Naive thymus-derived CD4-positive, alpha-beta T cell (primary cell): ENCODE data around the gene DOCK3. TPM values are rescaled to one million over a fixed set of nuclear protein-coding genes. Genes with fewer than 3 reads are reported as not detected.

Source experiments
- ATAC-seq: fragments of 150-1000 bp; cut with Tn5 transposase; 2 replicates; pipeline ENCODE4 v1.10.0; 2021; ENCODE audit warnings: mild to moderate bottlenecking, moderate library complexity
- CTCF ChIA-PET: fragments of 350-600 bp; sonication (Branson Sonifier 250); formaldehyde crosslinking; loops from one replicate; lab custom pipeline; 2021; ENCODE audit warnings: antibody characterized with exemption; lab: Charles Lee
- POLR2A ChIA-PET: fragments of 350-600 bp; sonication (Branson Sonifier 250); formaldehyde crosslinking; loops from one replicate; lab custom pipeline; 2021; ENCODE audit warnings: antibody characterized with exemption, inconsistent platforms; lab: Charles Lee
- DNase-seq, 9 donors: peaks; one replicate each; pipeline versions ENCODE4 v3.0.0 to v3.0.0-alpha.2; 2020 to 2022; ENCODE audit warnings: mixed read lengths in 1 of 9
- H3K27ac ChIP-seq: one replicate; pipeline ENCODE4 v1.7.0; 2013; ENCODE audit warnings: mild to moderate bottlenecking, low read depth, low read length, moderate library complexity
- H3K27me3 ChIP-seq, 2 donors: one replicate each; pipeline ENCODE4 v1.7.0; 2013; ENCODE audit warnings: low read length in 2 of 2, mild to moderate bottlenecking in 2 of 2, moderate library complexity in 2 of 2; ENCODE audit not compliant: control insufficient read depth in 2 of 2, insufficient read depth in 2 of 2
- H3K36me3 ChIP-seq, 3 experiments: 1 replicate in 2 of 3; 2 replicates in 1 of 3; pipeline ENCODE4 v1.7.0; 2013; ENCODE audit warnings: low read length in 3 of 3, mild to moderate bottlenecking in 3 of 3, moderate library complexity in 1 of 3; ENCODE audit not compliant: insufficient read depth in 3 of 3, control insufficient read depth in 2 of 3
- H3K4me1 ChIP-seq, 2 donors: one replicate each; pipeline ENCODE4 v1.7.0; 2013; ENCODE audit warnings: low read length in 2 of 2, mild to moderate bottlenecking in 2 of 2, moderate library complexity in 1 of 2; ENCODE audit not compliant: control insufficient read depth in 2 of 2, insufficient read depth in 2 of 2
- H3K4me3 ChIP-seq: 2 replicates; pipeline ENCODE4 v1.7.0; 2013; ENCODE audit warnings: mild to moderate bottlenecking, low read length
- H3K9me3 ChIP-seq, 3 experiments: 1 replicate in 2 of 3; 2 replicates in 1 of 3; pipeline ENCODE4 v1.7.0; 2013; ENCODE audit warnings: low read length in 3 of 3; ENCODE audit not compliant: control insufficient read depth in 2 of 3
- H3K27ac Mint-ChIP-seq, 9 donors: one replicate each; pipeline ENCODE4 v1.8.0; 2020 to 2022; ENCODE audit warnings: mixed read lengths in 9 of 9, mild to moderate bottlenecking in 8 of 9, moderate library complexity in 5 of 9, inconsistent platforms in 2 of 9
- H3K27me3 Mint-ChIP-seq, 5 donors: one replicate each; pipeline ENCODE4 v1.8.0; 2021 to 2022; ENCODE audit warnings: mixed read lengths in 5 of 5, mild to moderate bottlenecking in 1 of 5
- H3K36me3 Mint-ChIP-seq, 5 donors: one replicate each; pipeline ENCODE4 v1.8.0; 2020 to 2022; ENCODE audit warnings: mixed read lengths in 5 of 5, mild to moderate bottlenecking in 3 of 5, inconsistent platforms in 1 of 5
- H3K4me1 Mint-ChIP-seq, 7 donors: one replicate each; pipeline ENCODE4 v1.8.0; 2020 to 2022; ENCODE audit warnings: mixed read lengths in 7 of 7, mild to moderate bottlenecking in 3 of 7, inconsistent platforms in 1 of 7
- H3K4me3 Mint-ChIP-seq, 10 donors: one replicate each; pipeline ENCODE4 v1.8.0; 2020 to 2022; ENCODE audit warnings: mild to moderate bottlenecking in 10 of 10, mixed read lengths in 10 of 10, moderate library complexity in 6 of 10, inconsistent platforms in 2 of 10
- H3K9me3 Mint-ChIP-seq, 11 donors: one replicate each; pipeline ENCODE4 v1.8.0; 2020 to 2022; ENCODE audit warnings: mixed read lengths in 11 of 11, mild to moderate bottlenecking in 4 of 11, inconsistent platforms in 1 of 11, moderate library complexity in 1 of 11
- intact Hi-C, 2 donors: fragments of 100-400 bp; cut with micrococcal nuclease; formaldehyde crosslinking; loops; one replicate each; pipeline ENCODE4 v1.15.1; 2023
- polyA plus RNA-seq, 2 donors: library from polyadenylated mRNA; unstranded; fragments of 300-500 nt; fragmentation: Illumina TruSeq; gene quantifications; one replicate each; pipeline ENCODE4 v1.2.3, GENCODE V29; 2021
- total RNA-seq, 6 experiments: library from RNA in 5 of 6; stranded (reverse) in 5 of 6; gene quantifications; 1 replicate in 5 of 6; 2 replicates in 1 of 6; pipeline ENCODE4 v1.2.3 and lab custom pipeline; 2021 to 2026

DOCK3 gene
- total and polyA plus RNA-seq, 7 experiments from 2014 or later, result 0.19 to 2.9 (median 1.5) TPM

DNA sequence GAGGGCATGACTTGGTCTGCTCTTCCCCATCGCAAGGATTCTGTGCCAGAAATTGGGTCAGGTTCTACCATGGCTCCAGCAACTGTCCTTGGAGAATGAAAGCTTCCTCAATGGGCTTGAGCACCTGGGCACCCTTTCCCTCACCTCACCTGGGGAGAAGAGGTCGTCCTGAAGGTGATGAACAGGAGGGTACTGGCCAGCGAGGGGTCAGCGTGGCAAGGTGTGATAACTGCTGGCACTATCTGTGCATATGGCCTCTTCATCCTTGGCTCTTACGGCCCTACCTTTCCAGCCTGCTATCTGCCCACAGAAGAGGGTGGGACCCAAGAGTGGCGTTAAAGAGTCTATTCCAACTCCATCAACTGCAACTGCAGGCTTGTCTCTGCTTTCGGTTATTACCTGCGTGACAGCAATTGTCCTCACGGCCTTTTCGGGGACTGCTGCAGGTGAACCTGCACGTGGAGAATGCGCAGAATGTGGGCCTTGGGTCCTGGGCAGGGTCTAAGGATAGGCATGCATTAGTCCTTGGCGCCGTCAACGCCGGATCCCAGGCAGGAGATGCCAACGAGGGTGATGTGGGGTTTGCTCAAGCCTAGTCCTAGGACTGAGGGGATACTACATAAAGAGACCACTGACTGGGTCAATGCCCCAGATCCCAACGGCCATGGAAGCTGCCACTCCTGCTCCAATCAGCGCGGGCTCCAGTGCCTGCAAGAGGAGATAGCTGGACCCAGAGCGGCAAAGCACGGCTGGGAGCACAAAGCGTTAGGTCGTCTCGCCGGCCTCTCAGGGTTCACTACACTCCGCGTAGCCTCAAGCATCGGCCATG is 715.7 kb downstream of the DOCK3 start:
- H3K27me3 ChIP-seq, result no peaks in the 10 kb centered on the region
- peaks cover 7 to 51% (median 26%) of the 10 kb centered on the region in 3 experiments for H3K36me3 ChIP-seq
- Mint-ChIP-seq H3K27me3 (no peaks in the 10 kb centered on the region), H3K4me1 (peaks cover 40 to 77% (median 69%) of the 10 kb centered on the region in 7 donors), H3K4me3 (peak overlapping the region; percentile 68 to 83 (median 73)), H3K27ac (peak overlapping the region; percentile 48 to 90 (median 84)), H3K9me3 (peaks cover 0 to 10% (median 0%) of the 10 kb centered on the region in 11 donors), H3K36me3 (peaks cover 6 to 41% (median 27%) of the 10 kb centered on the region in 5 donors)
- H3K4me3 ChIP-seq, result peak overlapping the region; percentile 52
- ATAC-seq, result peak; percentile 0
- H3K9me3 ChIP-seq, result no peaks in the 10 kb centered on the region
- ChIA-PET POLR2A (interaction anchor here (1.1 to 3.6 kb wide), 6 partner anchors 12 to 775 kb away, joined by 3 to 16 read pairs (median 6); partner anchors contain the start of genes DCAF1 and MAPKAPK3), CTCF (interaction anchor here (0.6 to 2.0 kb wide), 14 partner anchors 11 to 778 kb away, joined by 3 to 13 read pairs (median 4); partner anchors contain the start of genes DCAF1 and MAPKAPK3)
- H3K4me1 ChIP-seq, result peaks cover 50 to 59% of the 10 kb centered on the region in 2 donors
- peak overlapping the region; percentile 90 for H3K27ac ChIP-seq
- DNase-seq, result no peak
- intact Hi-C loops, result loop anchor here (1.0 to 5.0 kb wide), 13 partner anchors 7 to 1025 kb away; partner anchors contain the start of genes DCAF1 (in 1 of the 2), DUSP7 (in 1 of the 2), HEMK1 (in 1 of the 2) and RAD54L2 (in 1 of the 2)

DNA sequence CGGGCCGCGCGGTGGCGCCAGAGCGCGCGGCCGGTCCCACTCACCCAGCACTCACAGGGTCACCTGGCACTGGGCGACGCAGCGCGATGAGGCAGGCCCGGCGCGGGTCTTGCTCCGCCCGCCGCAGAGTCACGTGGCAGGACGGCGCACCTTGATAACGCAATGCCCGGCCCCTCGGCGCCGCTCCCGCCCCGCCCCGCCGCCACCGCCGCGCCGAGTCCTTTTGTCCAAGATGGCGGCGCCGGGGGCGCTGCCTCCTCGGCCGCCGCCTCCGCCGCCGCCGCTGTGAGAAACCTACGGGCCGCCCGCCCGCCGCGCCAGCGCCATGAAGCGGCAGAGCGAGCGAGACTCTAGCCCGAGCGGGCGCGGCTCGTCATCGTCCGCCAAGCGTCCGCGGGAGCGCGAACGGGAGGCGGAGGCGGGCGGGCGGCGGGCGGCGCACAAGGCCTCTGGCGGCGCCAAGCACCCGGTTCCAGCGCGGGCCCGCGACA is 716.4 kb downstream of the DOCK3 start, which contains the start of gene RBM15B:
TSS of gene RBM15B (plus strand) at position 211 of the 491 bp plus-strand sequence. CDS start at position 326, 115 bp downstream.
- no peaks in the 10 kb centered on the region for H3K9me3 ChIP-seq
- peak within 1 kb of the TSS; percentile 90 for H3K27ac ChIP-seq
- POLR2A ChIA-PET, result interaction anchor here (1.5 to 3.6 kb wide), 3 partner anchors 12 to 775 kb away, joined by 3 to 16 read pairs (median 5); partner anchors contain the start of gene MAPKAPK3
- intact Hi-C loops, result loop anchor here (1.0 to 5.0 kb wide), 13 partner anchors 8 to 1026 kb away; partner anchors contain the start of genes DCAF1 (in 1 of the 2), DUSP7 (in 1 of the 2), HEMK1 (in 1 of the 2) and RAD54L2 (in 1 of the 2)
- DNase-seq (peak; percentile 94 to 98 (median 96)), ATAC-seq (peak; percentile 95)
- H3K36me3 Mint-ChIP-seq, result peaks cover 6 to 43% (median 27%) of the 10 kb centered on the region in 5 donors
- H3K4me1 Mint-ChIP-seq, result peaks cover 35 to 75% (median 67%) of the 10 kb centered on the region in 7 donors
- H3K36me3 ChIP-seq, result peaks cover 7 to 58% (median 28%) of the 10 kb centered on the region in 3 experiments
- peak within 1 kb of the TSS; percentile 79 to 91 (median 88) for H3K27ac Mint-ChIP-seq
- H3K9me3 Mint-ChIP-seq, result peaks cover 0 to 10% (median 0%) of the 10 kb centered on the region in 11 donors
- H3K4me3 Mint-ChIP-seq, result peak within 1 kb of the TSS; percentile 76 to 89 (median 83)
- CTCF ChIA-PET, result interaction anchor here (0.6 to 1.5 kb wide), 2 partner anchors 11 to 779 kb away, joined by 3 read pairs; no protein-coding TSS in a partner anchor
- no peaks in the 10 kb centered on the region for H3K27me3 Mint-ChIP-seq
- peaks cover 46 to 53% of the 10 kb centered on the region in 2 donors for H3K4me1 ChIP-seq
- H3K4me3 ChIP-seq, result peak within 1 kb of the TSS; percentile 52
- no peaks in the 10 kb centered on the region for H3K27me3 ChIP-seq

DNA sequence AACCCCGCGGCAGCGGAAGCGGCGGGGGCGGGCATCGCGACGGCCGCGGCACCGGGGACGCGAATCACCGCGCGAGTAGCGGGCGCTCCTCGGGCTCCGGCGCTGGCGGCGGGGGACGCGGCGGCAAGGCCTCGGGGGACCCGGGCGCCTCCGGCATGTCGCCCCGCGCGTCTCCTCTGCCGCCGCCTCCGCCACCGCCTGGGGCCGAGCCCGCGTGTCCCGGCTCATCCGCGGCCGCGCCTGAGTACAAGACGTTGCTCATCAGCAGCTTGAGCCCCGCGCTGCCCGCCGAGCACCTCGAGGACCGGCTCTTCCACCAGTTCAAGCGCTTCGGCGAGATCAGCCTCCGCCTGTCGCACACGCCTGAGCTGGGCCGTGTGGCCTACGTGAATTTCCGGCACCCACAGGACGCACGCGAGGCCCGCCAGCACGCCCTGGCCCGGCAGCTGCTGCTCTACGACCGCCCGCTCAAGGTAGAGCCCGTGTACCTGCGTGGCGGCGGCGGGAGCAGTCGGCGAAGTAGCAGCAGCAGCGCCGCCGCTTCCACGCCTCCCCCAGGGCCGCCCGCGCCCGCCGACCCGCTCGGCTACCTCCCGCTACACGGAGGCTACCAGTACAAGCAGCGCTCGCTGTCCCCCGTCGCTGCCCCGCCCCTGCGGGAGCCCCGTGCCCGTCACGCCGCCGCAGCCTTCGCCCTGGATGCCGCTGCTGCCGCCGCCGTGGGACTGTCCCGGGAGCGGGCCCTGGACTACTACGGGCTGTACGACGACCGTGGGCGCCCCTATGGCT is 717.0 kb downstream of the DOCK3 start:
- ChIA-PET CTCF (interaction anchor here (0.9 kb wide), 1 partner anchor 15 kb away, joined by 3 read pairs; no protein-coding TSS in a partner anchor), POLR2A (interaction anchor here (0.7 to 4.6 kb wide), 5 partner anchors 7 to 367 kb away, joined by 3 to 25 read pairs (median 4); partner anchors contain the start of gene MANF)
- DNase-seq, result peak in 8 of 9 donors; percentile 43 to 68 (median 62)
- Mint-ChIP-seq H3K36me3 (peaks cover 6 to 46% (median 27%) of the 10 kb centered on the region in 5 donors), H3K4me1 (peaks cover 33 to 75% (median 67%) of the 10 kb centered on the region in 7 donors), H3K9me3 (peaks cover 0 to 8% (median 0%) of the 10 kb centered on the region in 11 donors), H3K27ac (peak overlapping the region in 8 of 9 donors; percentile 72 to 91 (median 88)), H3K27me3 (no peaks in the 10 kb centered on the region), H3K4me3 (peak overlapping the region; percentile 76 to 89 (median 83))
- ATAC-seq, result peak; percentile 10
- H3K9me3 ChIP-seq, result no peaks in the 10 kb centered on the region
- intact Hi-C loops, result loop anchor here (1.0 to 5.0 kb wide), 13 partner anchors 8 to 1026 kb away; partner anchors contain the start of genes DCAF1 (in 1 of the 2), DUSP7 (in 1 of the 2), HEMK1 (in 1 of the 2) and RAD54L2 (in 1 of the 2)
- H3K36me3 ChIP-seq, result peaks cover 7 to 64% (median 32%) of the 10 kb centered on the region in 3 experiments
- H3K27me3 ChIP-seq, result no peaks in the 10 kb centered on the region
- H3K4me3 ChIP-seq, result peak overlapping the region; percentile 38
- H3K27ac ChIP-seq, result peak overlapping the region; percentile 90
- H3K4me1 ChIP-seq, result peaks cover 40 to 48% of the 10 kb centered on the region in 2 donors

DNA sequence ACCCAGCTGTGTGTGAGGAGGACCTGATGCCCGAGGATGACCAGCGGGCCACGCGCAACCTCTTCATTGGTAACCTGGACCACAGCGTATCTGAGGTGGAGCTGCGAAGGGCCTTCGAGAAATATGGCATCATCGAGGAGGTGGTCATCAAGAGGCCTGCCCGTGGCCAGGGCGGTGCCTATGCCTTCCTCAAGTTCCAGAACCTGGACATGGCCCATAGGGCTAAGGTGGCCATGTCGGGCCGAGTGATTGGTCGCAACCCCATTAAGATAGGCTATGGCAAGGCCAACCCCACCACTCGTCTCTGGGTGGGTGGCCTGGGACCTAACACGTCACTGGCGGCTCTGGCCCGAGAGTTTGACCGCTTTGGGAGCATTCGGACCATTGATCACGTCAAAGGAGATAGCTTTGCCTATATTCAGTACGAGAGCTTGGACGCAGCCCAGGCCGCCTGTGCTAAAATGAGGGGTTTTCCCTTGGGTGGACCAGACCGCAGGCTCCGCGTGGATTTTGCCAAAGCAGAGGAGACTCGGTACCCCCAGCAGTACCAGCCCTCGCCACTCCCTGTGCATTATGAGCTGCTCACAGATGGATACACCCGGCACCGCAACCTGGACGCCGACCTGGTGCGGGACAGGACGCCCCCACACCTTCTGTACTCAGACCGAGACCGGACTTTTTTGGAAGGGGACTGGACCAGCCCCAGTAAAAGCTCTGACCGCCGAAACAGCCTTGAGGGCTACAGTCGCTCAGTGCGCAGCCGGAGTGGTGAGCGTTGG is 717.8 kb downstream of the DOCK3 start:
- H3K27ac ChIP-seq, result peak overlapping the region; percentile 90
- H3K27ac Mint-ChIP-seq, result peak overlapping the region in 8 of 9 donors; percentile 12 to 87 (median 67)
- H3K36me3 ChIP-seq, result peaks cover 7 to 69% (median 35%) of the 10 kb centered on the region in 3 experiments
- H3K27me3 ChIP-seq, result no peaks in the 10 kb centered on the region
- H3K36me3 Mint-ChIP-seq, result peaks cover 6 to 51% (median 26%) of the 10 kb centered on the region in 5 donors
- no peak for DNase-seq
- intact Hi-C loops, result loop anchor here in 1 of 2 donors (5.0 kb wide), 1 partner anchor 665 kb away; the partner anchor contains the start of gene DUSP7
- peaks cover 0 to 8% (median 0%) of the 10 kb centered on the region in 11 donors for H3K9me3 Mint-ChIP-seq
- H3K9me3 ChIP-seq, result no peaks in the 10 kb centered on the region
- ChIA-PET POLR2A (interaction anchor here (0.7 to 4.6 kb wide), 6 partner anchors 8 to 368 kb away, joined by 3 to 25 read pairs (median 4); partner anchors contain the start of gene MANF), CTCF (interaction anchor here (0.9 kb wide), 1 partner anchor 15 kb away, joined by 3 read pairs; no protein-coding TSS in a partner anchor)
- peak overlapping the region; percentile 58 to 89 (median 80) for H3K4me3 Mint-ChIP-seq
- no peak for ATAC-seq
- no peaks in the 10 kb centered on the region for H3K27me3 Mint-ChIP-seq
- H3K4me1 Mint-ChIP-seq, result peaks cover 34 to 79% (median 71%) of the 10 kb centered on the region in 7 donors
- peak overlapping the region; percentile 38 for H3K4me3 ChIP-seq
- peaks cover 37 to 50% of the 10 kb centered on the region in 2 donors for H3K4me1 ChIP-seq

DNA sequence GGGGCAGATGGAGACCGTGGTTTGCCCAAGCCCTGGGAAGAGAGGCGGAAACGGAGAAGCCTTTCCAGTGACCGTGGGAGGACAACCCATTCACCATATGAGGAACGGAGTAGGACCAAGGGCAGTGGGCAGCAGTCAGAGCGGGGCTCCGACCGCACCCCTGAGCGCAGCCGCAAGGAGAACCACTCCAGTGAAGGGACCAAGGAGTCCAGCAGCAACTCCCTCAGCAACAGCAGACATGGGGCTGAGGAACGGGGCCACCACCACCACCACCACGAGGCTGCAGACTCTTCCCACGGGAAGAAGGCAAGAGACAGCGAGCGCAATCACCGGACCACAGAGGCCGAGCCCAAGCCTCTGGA is 718.4 kb downstream of the DOCK3 start:
- Histone ChIP-seq H3K4me3 (no peak overlapping the region), H3K36me3 (peaks cover 7 to 68% (median 35%) of the 10 kb centered on the region in 3 experiments), H3K27ac (peak overlapping the region; percentile 90), H3K9me3 (no peaks in the 10 kb centered on the region), H3K4me1 (peaks cover 37 to 50% of the 10 kb centered on the region in 2 donors), H3K27me3 (no peaks in the 10 kb centered on the region)
- H3K4me3 Mint-ChIP-seq, result peak overlapping the region; percentile 25 to 83 (median 54)
- H3K27me3 Mint-ChIP-seq, result no peaks in the 10 kb centered on the region
- H3K4me1 Mint-ChIP-seq, result peaks cover 34 to 75% (median 67%) of the 10 kb centered on the region in 7 donors
- intact Hi-C loops, result loop anchor here in 1 of 2 donors (5.0 kb wide), 1 partner anchor 664 kb away; the partner anchor contains the start of gene DUSP7
- ChIA-PET CTCF (no interaction called here), POLR2A (interaction anchor here (1.2 to 4.6 kb wide), 4 partner anchors 9 to 279 kb away, joined by 4 to 25 read pairs (median 7); partner anchors contain the start of gene MANF)
- H3K9me3 Mint-ChIP-seq, result peaks cover 0 to 8% (median 0%) of the 10 kb centered on the region in 11 donors
- DNase-seq (no peak), ATAC-seq (no peak)
- H3K36me3 Mint-ChIP-seq, result peaks cover 6 to 47% (median 22%) of the 10 kb centered on the region in 5 donors
- peak overlapping the region in 7 of 9 donors; percentile 5 to 87 (median 72) for H3K27ac Mint-ChIP-seq
